NCI-H1417 treated with DMSO at 0.1 percent for 48 hours (cell line): ENCODE data around the gene MRPS26.
"Not testable (repeated sequence)": the region's sequence is repeated elsewhere in the genome, so short reads cannot be mapped to it uniquely, and the experiment has no call there.

Experiments used
- DNase-seq: peaks from one replicate; lab custom pipeline; 2025; lab: John Stamatoyannopoulos, UW

Gene MRPS26

GRCh38 chr20:3045816-3046676 is at the start of gene MRPS26:
MRPS26 (plus strand) TSS chr20:3046052; CDS start chr20:3046069, 17 bp downstream.
- peak; percentile 54 for DNase-seq

DNA sequence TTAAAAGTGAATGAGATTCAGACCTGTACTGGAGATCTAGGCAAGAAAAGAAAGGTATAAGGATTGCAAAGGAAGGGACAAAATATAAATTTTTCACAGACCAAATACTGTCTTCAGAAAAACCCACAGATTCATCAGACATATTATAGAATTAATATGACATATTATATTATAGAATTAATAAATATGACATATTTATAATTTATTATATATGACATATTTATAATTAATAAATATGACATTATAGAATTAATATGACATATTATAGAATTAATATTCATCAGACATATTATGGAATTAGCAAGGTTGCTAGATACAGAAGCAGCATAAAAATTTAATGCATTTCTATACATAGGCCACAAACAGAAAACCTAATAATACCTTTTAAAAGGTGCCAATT is 47.1 kb upstream of the MRPS26 start:
- no peak for DNase-seq

DNA sequence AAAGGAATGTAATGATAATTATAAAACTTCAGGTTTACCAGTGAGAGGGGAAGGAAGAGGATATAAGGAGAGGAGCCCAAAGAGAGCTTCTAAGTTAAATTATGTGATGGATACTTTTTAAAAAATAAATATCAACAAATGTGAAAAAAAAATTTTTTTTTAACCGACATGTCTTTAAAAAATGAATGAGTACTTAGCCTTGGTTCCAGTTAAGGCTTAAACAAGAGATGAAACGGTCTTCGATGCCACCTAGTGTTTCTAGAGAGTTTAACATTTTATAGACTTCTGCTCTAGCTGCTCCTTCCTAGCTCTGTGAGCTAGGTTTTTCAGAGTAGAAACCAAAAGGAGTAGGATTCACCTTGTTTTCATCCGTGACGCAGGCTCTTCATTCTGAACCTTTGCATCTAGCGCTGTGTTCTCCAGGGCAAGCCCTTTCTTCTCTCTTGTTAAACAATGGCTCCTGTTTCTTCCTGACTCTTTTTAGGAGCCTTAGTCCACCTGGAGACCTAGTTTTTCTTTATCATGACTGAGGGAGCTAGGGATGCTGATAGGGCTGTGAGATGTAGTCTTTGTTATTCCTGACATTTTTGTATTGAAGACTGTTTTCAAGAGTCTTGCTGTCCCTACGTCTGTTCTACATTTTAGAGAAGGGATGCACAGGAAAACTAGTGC is 44.9 kb upstream of the MRPS26 start:
- peak; percentile 41 for DNase-seq

- no peak for DNase-seq
These were observed 42.4 kb upstream of the MRPS26 start for GRCh38 chr20:3003416-3003815.

GRCh38 chr20:3010985-3011723 is 34.7 kb upstream of the MRPS26 start:
- DNase-seq: no peak

- no peak for DNase-seq
These were observed 34.1 kb upstream of the MRPS26 start for GRCh38 chr20:3011752-3012151.

DNA sequence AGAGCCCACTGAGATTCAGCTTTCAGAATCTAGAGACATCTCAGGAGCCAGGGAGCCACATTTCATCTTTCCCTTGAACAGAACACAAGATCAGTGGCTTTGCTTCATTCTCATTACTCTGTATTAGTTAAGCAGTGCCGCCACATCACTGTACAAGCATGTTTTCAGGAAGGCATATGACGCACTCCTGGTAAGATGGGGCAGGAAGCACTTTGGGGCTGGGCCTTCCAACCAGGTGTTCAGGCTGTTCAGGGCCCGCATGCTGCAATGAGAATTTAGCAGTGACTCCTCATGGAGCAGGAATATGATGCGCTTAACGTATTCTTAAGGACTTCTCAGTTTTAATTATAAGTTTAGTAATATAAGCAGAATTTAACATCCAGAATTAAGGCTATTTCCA is 32.1 kb upstream of the MRPS26 start:
- DNase-seq: no peak

DNA sequence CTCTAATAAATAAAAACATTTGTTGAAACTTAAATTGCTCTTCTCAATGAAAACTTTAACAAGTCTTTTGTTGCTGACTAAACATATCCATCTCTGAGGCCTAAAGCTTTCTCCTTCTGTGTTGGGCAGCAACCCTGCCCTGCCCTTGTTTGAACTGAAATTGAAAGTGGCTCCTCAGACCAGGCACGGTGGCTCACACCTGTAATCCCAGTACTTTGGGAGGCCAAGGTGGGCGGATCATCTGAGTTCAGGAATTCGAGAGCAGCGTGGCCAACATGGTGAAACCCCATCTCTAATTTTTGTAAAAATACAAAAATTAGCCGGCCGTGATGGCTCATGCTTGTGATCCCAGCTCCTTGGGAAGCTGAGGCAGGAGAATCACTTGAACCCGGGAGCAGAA is 31.7 kb upstream of the MRPS26 start:
- no peak for DNase-seq

GRCh38 chr20:3014662-3015061 is 31.2 kb upstream of the MRPS26 start:
- DNase-seq: no peak

DNA sequence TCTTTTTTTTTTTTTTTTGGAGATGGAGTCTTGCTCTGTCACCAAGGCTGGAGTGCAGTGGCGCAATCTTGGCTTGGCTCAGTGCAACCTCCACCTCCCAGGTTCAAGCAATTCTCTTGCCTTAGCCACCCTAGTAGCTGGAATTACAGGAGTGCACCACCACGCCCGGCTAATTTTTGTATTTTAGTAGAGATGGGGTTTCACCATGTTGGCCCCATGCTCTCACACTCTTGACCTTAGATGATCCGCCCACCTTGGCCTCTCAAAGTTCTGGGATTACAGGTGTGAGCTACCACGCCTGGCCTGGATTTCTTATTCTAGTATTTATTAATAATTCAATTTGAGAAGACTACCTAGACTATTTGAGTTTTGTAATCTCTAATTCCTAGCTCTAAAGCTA is 30.6 kb upstream of the MRPS26 start:
- not testable (repeated sequence) for DNase-seq

GRCh38 chr20:3021327-3021726 is 24.5 kb upstream of the MRPS26 start:
- DNase-seq: no peak

GRCh38 chr20:3021777-3022176 is 24.1 kb upstream of the MRPS26 start:
- no peak for DNase-seq

GRCh38 chr20:3022559-3023490 is 23.0 kb upstream of the MRPS26 start:
- not testable (repeated sequence) for DNase-seq

GRCh38 chr20:3027987-3028386 is 17.9 kb upstream of the MRPS26 start:
- DNase-seq: no peak

- no peak for DNase-seq
These were observed 14.2 kb upstream of the MRPS26 start for GRCh38 chr20:3031524-3032147.

DNA sequence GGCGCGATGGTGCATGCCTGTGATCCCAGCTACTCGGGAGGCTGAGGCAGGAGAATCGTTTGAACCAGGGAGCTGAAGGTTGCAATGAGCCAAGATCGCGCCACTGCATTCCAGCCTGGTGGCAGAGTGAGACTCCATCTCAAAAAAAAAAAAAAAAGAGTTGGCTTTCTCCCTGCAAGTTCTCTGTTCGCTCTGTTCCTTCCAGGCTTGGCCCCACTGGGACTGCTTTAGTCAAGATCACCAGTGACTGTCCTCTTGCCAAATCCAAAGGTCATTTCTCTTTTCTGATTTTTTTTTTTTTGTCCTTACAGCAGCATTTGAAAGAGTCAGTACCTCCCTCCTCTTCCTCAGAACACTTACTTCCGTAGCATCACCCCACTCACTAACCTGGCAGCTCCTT is 13.2 kb upstream of the MRPS26 start:
- DNase-seq: no peak

GRCh38 chr20:3037654-3038053 is 8.2 kb upstream of the MRPS26 start:
- no peak for DNase-seq

DNA sequence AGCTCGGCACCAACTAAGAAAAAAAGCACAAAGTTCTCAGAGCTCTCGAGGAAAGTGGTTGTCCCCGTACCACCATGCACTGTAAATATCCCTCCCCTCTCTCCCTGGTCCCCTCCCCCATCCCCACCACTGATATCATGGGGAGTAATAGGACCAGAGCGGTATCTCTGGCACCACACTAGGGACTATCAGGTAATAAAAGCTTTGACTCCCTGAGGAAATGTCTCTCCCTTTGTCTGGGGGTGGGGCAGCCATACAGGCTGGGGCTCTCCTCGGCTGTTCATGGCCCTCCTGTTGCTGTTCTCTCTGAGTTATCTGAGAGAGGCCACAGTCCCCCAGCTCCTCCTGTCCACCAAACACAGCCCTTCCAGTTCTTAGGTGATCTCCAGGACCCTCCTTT is 7.4 kb upstream of the MRPS26 start:
- no peak for DNase-seq

DNA sequence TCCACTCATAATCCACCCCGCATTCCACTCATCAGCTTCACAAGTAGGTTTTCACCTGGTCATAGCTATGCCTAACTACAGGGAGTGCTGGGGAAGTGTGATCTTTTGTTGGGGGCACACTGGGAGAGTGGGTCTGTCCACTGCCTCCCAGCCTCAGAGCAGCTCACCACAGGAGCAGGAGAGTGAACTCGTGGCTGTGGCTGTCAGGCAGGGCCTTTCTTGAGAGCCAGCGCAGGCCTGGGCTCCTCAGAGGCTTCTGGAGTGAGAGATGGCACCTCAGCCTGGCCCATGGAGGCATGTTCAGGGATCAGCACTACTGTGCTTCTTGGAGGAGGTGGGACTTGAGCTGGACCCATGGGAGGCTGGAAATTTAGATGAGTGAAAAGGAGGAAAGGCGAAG is 6.4 kb upstream of the MRPS26 start:
- DNase-seq: no peak

GRCh38 chr20:3040086-3040485 is 5.8 kb upstream of the MRPS26 start:
- DNase-seq: no peak

DNA sequence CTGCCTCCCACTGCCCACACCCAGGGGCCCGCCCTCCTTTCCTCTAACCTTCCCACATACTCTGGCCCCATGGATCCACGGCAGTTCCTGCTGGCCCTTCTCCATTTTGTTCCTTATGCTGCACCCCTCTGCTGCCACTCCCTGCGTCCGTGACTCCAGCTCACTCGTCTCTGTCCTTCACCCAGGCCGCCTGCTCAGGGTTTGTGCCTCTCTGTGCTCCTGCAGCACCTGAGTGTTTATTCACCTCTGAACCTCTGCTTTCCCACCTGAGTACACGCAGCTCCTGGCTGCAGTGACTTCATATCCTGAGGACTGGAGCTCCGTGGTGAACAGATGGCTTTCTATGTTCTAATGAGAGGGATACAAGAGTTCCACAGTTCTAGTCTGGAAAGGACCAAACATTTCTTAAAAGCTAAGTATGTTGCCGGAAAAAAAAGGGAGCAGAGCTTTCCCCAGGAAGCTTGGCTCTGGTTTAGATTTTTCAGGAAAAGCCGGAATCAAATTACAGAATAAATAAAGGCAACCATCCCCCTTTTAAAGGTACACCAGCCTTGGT is 3.9 kb upstream of the MRPS26 start:
- DNase-seq: no peak
